Measurements from ENCODE around the gene TPSG1. TPM values are rescaled to one million over a fixed set of nuclear protein-coding genes. Genes with fewer than 3 reads are reported as not detected.

The TPSG1 gene
- total and polyA plus RNA-seq, 2 of the 13 experiments (the other 11 are each of a cell fraction or from before 2014, with no cell fraction given): not detected

DNA sequence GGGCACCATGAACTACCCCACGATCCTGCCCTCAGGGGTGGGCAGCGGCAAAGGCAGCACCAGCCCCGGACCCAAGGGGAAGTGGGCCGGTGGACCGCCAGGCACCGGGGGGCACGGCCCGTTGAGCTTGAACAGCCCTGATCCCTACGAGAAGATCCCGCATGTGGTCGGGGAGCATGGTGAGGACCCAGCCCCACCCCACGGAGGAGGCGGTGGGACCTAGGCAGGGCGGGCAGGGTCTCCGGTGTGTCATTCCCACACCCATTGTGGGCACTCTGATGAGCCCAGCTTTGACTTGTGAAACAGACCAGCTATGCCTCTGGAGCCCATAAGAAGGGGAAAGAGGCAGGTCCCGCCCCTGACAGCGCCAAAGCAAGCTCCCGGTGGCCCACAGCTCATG is 22.8 kb downstream of the TPSG1 start (continued):
- TF ChIP-seq, protein P1, sequence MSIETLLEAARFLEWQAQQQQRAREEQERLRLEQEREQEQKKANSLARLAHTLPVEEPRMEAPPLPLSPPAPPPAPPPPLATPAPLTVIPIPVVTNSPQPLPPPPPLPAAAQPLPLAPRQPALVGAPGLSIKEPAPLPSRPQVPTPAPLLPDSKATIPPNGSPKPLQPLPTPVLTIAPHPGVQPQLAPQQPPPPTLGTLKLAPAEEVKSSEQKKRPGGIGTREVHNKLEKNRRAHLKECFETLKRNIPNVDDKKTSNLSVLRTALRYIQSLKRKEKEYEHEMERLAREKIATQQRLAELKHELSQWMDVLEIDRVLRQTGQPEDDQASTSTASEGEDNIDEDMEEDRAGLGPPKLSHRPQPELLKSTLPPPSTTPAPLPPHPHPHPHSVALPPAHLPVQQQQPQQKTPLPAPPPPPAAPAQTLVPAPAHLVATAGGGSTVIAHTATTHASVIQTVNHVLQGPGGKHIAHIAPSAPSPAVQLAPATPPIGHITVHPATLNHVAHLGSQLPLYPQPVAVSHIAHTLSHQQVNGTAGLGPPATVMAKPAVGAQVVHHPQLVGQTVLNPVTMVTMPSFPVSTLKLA (IDR thresholded peaks at IDR 0.05): no peak

DNA sequence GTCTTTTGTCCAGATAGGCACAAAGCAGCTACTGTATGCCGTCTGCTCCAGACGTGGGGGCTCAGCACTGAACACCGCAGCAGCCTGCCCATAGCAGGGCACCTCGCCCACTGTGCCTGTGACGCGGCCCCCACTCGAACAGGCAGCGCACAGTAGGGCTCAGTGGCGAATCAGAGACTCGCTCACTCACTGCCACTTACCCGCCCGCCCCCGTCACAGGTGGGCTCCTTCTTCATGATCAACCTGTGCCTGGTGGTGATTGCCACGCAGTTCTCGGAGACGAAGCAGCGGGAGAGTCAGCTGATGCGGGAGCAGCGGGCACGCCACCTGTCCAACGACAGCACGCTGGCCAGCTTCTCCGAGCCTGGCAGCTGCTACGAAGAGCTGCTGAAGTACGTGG is 23.6 kb downstream of the TPSG1 start:
- intact Hi-C loops (cut with micrococcal nuclease; ENCODE audit: unreplicated experiment) (no loop called here), in situ Hi-C loops (cut with HindIII; ENCODE audit: extremely low pct_ligation_motif_present, low pct_unique_long_range_greater_than_20kb) (loop anchor here (25.0 kb wide), 1 partner anchor 389 kb away; the partner anchor contains the start of gene GNG13)
- no CpG with 5 or more reads among the region's 25 CpGs for WGBS (ENCODE audit: low lambda C conversion rate)
- Histone ChIP-seq H2AFZ (ENCODE audit: low read length) (no peak overlapping the region), H4K20me1 (ENCODE audit: insufficient read depth, low read length) (peaks cover 15% of the 10 kb centered on the region; the same call in 1 of the 2 replicates), H3K9me3 (ENCODE audit: low read length) (no peaks in the 10 kb centered on the region), H3K79me2 (ENCODE audit: insufficient read depth, low read length) (no peaks in the 10 kb centered on the region), H3K27me3 (ENCODE audit: control insufficient read depth in 1 of 2, insufficient read depth in 2 of 2, low read length in 2 of 2) (peaks cover 0 to 18% of the 10 kb centered on the region in 2 experiments; a peak in 2 of 5 replicates), H3K4me2 (ENCODE audit: low read depth, low read length) (no peak overlapping the region), H3K9ac (ENCODE audit: insufficient read depth, low read depth, low read length) (no peak overlapping the region), H3K36me3 (replicated peaks in 1 of 2; ENCODE audit: control insufficient read depth in 1 of 2, insufficient read depth in 2 of 2, low read length in 2 of 2) (no peaks in the 10 kb centered on the region), H3K4me3 (replicated peaks in 1 of 3; ENCODE audit: insufficient read depth in 1 of 3, low read depth in 2 of 3, low read length in 3 of 3) (no peak overlapping the region), H3K4me1 (ENCODE audit: insufficient read depth, low read length) (peaks cover 22% of the 10 kb centered on the region), H3K27ac (ENCODE audit: extremely low read length, insufficient read depth, low read length) (no peak overlapping the region)
- TF ChIP-seq HOXA3 (CRISPR knock-in tag; IDR thresholded peaks at IDR 0.05) (no peak), ZNF547 (CRISPR knock-in tag; IDR thresholded peaks at IDR 0.05) (no peak), ZNF484 (CRISPR knock-in tag; IDR thresholded peaks at IDR 0.05; ENCODE audit: borderline replicate concordance, low read depth) (no peak)
- TF ChIP-seq, protein P2, sequence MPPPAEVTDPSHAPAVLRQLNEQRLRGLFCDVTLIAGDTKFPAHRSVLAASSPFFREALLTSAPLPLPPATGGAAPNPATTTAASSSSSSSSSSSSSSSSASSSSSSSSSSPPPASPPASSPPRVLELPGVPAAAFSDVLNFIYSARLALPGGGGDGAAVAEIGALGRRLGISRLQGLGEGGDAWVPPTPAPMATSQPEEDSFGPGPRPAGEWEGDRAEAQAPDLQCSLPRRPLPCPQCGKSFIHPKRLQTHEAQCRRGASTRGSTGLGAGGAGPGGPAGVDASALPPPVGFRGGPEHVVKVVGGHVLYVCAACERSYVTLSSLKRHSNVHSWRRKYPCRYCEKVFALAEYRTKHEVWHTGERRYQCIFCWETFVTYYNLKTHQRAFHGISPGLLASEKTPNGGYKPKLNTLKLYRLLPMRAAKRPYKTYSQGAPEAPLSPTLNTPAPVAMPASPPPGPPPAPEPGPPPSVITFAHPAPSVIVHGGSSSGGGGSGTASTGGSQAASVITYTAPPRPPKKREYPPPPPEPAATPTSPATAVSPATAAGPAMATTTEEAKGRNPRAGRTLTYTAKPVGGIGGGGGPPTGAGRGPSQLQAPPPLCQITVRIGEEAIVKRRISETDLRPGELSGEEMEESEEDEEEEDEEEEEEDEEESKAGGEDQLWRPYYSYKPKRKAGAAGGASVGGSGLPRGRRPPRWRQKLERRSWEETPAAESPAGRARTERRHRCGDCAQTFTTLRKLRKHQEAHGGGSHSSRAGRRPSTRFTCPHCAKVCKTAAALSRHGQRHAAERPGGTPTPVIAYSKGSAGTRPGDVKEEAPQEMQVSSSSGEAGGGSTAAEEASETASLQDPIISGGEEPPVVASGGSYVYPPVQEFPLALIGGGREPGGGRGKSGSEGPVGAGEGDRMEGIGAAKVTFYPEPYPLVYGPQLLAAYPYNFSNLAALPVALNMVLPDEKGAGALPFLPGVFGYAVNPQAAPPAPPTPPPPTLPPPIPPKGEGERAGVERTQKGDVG (CRISPR knock-in tag; IDR thresholded peaks at IDR 0.05; ENCODE audit: borderline replicate concordance): no peak
- TF ChIP-seq, protein P3, sequence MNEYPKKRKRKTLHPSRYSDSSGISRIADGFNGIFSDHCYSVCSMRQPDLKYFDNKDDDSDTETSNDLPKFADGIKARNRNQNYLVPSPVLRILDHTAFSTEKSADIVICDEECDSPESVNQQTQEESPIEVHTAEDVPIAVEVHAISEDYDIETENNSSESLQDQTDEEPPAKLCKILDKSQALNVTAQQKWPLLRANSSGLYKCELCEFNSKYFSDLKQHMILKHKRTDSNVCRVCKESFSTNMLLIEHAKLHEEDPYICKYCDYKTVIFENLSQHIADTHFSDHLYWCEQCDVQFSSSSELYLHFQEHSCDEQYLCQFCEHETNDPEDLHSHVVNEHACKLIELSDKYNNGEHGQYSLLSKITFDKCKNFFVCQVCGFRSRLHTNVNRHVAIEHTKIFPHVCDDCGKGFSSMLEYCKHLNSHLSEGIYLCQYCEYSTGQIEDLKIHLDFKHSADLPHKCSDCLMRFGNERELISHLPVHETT (CRISPR knock-in tag; conservative IDR thresholded peaks at IDR 0.05): no peak
- ATAC-seq: no peak
- CTCF ChIA-PET (ENCODE audit: low intra/inter-chr PET ratio, low total read pairs): no interaction called here
- FAIRE-seq: no peak
- no peak for DNase-seq (ENCODE audit: low spot score)
- BruUV-seq (replicated peaks): no TSS peak
- POLR2A ChIA-PET: no interaction called here

All from HepG2 (cell line).